Mesothelial cell of epicardium (in vitro differentiated cells): ENCODE measurements around the gene PMPCA. TPM values are rescaled to one million over a fixed set of nuclear protein-coding genes. Genes with fewer than 3 reads are reported as not detected.

Experiments used
- DNase-seq, 2 experiments: peaks; one replicate each; pipeline ENCODE4 v3.0.0; 2021; ENCODE audit warnings: low spot score in 2 of 2; ENCODE audit not compliant: unreplicated experiment in 2 of 2
- H3K27ac Mint-ChIP-seq: 2 replicates; pipeline ENCODE4 v1.8.0; 2021; ENCODE audit warnings: mixed read lengths
- H3K27me3 Mint-ChIP-seq: 2 replicates; pipeline ENCODE4 v1.8.0; 2021; ENCODE audit warnings: low read depth, mixed read lengths
- H3K36me3 Mint-ChIP-seq: 2 replicates; pipeline ENCODE4 v1.8.0; 2021; ENCODE audit warnings: mixed read lengths
- H3K4me1 Mint-ChIP-seq: 2 replicates; pipeline ENCODE4 v1.8.0; 2021; ENCODE audit warnings: mixed read lengths
- H3K4me3 Mint-ChIP-seq: 2 replicates; pipeline ENCODE4 v1.8.0; 2021; ENCODE audit warnings: mild to moderate bottlenecking, moderate library complexity, mixed read lengths
- H3K9me3 Mint-ChIP-seq: 2 replicates; pipeline ENCODE4 v1.8.0; 2021; ENCODE audit warnings: mixed read lengths
- CTCF ChIP-seq: fragments of 200-600 bp; sonication (generic); IDR thresholded peaks from one replicate; pipeline ENCODE4 v1.5.0; 2021; ENCODE audit warnings: antibody characterized with exemption; ENCODE audit not compliant: unreplicated experiment
- total RNA-seq: library from RNA; stranded (reverse); gene quantifications from 3 replicates; pipeline ENCODE4 v1.2.1, GENCODE V29; 2021

PMPCA gene
- total RNA-seq, 1 donor from 2014 or later = 74.6 TPM

DNA sequence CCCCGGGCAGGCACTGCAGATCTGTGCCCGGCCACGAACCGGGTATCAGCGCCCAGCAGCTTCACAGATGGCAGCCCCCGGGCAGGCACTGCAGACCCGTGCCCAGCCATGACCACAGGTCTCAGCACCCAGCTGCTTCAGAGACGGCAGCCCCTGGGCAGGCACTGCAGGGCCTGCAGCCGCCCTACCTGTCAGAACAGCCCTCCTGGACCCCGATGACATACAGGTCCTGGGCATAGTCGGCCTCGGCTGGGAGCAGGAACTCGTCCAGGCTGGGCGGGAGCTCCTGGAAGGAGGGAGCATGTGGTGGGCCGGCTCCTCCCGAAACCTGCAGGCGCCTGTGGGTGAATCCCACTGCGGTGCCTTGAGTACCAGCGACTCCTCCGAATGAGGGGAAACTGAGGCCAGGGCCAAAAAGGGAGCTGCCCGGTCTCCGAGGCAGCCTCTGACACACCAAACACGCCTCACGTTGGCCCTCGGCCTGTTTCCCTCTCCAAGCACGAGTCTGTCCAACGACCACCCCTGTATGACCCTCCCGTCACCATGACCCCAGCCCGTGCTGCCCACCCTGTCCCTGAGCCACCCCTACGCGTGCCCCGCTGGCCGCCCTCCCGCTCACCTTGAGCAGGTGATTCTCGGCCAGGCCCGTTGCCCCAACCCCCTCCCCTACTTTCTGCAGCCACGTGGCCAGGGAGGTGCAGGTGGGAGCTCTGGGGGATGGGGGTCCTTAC, 23.6 kb downstream of the PMPCA start:
- Mint-ChIP-seq H3K4me3 (no peak overlapping the region), H3K36me3 (peaks cover 3% of the 10 kb centered on the region)

DNA sequence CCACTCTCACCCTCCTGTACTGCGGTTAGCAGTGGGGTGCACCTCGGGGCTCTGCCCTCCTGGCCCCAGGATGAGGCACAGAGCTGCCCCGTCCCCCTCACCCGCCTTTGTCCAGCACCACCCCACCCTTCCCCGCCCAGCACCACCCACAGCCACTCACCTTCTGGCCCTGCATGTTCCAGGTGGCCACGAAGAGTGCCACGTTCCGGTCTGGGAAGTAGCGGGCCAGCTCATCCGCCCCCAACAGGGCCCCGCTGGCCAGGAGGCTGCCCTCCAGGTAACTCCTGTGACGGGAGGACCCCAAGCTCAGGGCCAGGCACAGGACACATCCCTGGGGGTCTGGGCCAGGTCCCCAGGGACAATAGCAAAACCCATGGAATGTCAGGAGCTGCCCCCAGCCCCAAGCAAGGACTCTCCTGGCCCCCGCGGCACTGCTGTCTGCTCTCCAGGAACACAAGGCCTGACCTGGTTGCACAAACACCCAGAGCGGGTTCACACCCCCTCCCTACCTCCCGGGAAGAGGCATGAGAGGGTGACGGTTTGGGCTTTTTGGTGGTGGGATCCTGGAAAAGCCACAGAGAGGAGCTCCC, 24.2 kb downstream of the PMPCA start:
- peaks cover 3% of the 10 kb centered on the region for H3K36me3 Mint-ChIP-seq
- no peak overlapping the region for H3K4me3 Mint-ChIP-seq
- H3K27me3 Mint-ChIP-seq = no peaks in the 10 kb centered on the region
- H3K9me3 Mint-ChIP-seq = no peaks in the 10 kb centered on the region
- TF ChIP-seq CTCF = no peak
- peaks cover 21% of the 10 kb centered on the region for H3K4me1 Mint-ChIP-seq
- H3K27ac Mint-ChIP-seq = no peak overlapping the region
- no peak for DNase-seq

More for the DNA sequence above, 23.6 kb downstream of the PMPCA start:
- H3K9me3 Mint-ChIP-seq = no peaks in the 10 kb centered on the region
- peaks cover 21% of the 10 kb centered on the region for H3K4me1 Mint-ChIP-seq
- H3K27me3 Mint-ChIP-seq = no peaks in the 10 kb centered on the region
- H3K27ac Mint-ChIP-seq = no peak overlapping the region
- no peak for DNase-seq
- no peak for TF ChIP-seq CTCF

DNA sequence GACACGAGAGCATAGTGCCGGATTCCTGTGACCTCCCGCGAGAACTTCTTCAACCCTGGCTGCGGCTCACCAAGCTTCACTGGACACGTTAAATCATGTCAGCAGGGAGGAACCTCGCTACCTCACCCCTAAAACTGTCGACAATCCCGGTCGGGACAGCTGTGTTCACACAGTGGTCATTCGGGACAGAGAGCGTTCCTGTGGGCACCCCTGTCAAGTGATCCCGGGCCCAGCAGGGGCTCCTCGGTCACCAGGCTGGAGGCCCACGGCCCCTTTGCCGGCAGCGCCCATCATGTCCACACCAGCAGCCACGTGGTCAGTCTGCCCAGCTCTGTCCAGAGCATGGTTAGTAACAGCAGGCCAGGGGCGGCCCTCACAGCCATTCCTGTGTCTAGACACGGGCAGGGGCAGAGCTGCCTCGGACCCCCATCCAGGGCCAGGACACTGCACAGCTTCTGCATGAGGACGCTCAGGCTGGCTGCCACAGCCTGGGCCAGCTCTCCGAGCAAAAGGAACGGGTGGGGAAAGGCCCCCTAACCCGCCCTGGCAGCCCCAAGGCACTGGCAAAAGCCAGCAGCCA, 25.7 kb downstream of the PMPCA start:
- Mint-ChIP-seq H3K27ac (no peak overlapping the region), H3K4me3 (peak overlapping the region; percentile 81), H3K27me3 (no peaks in the 10 kb centered on the region), H3K36me3 (peaks cover 4% of the 10 kb centered on the region), H3K4me1 (peaks cover 21% of the 10 kb centered on the region), H3K9me3 (no peaks in the 10 kb centered on the region)
- no peak for TF ChIP-seq CTCF
- no peak for DNase-seq

- Mint-ChIP-seq H3K9me3 (no peaks in the 10 kb centered on the region), H3K27ac (no peak overlapping the region), H3K27me3 (no peaks in the 10 kb centered on the region), H3K36me3 (peaks cover 11% of the 10 kb centered on the region), H3K4me3 (peak overlapping the region; percentile 81), H3K4me1 (peaks cover 21% of the 10 kb centered on the region)
- no peak for TF ChIP-seq CTCF
- no peak for DNase-seq
These were observed 27.0 kb downstream of the PMPCA start for GRCh38 chr9:136437430-136437829.

GRCh38 chr9:136437839-136438547, 27.5 kb downstream of the PMPCA start:
- H3K27ac Mint-ChIP-seq = no peak overlapping the region
- no peaks in the 10 kb centered on the region for H3K27me3 Mint-ChIP-seq
- H3K4me1 Mint-ChIP-seq = peaks cover 21% of the 10 kb centered on the region
- peaks cover 11% of the 10 kb centered on the region for H3K36me3 Mint-ChIP-seq
- H3K9me3 Mint-ChIP-seq = no peaks in the 10 kb centered on the region
- no peak for TF ChIP-seq CTCF
- DNase-seq = no peak
- H3K4me3 Mint-ChIP-seq = peak overlapping the region; percentile 81
